Astrocyte of the hippocampus (primary cell): ENCODE measurements around the gene DISP1.
"Not testable (repeated sequence)": the region's sequence is repeated elsewhere in the genome, so short reads cannot be mapped to it uniquely, and the experiment has no call there.

Source experiments
- DNase-seq: peaks from one replicate; pipeline ENCODE4 v3.0.0; 2011; ENCODE audit warnings: low read depth, low spot score

DISP1 gene

GRCh38 chr1:222798116-222798515 is 16.7 kb upstream of the DISP1 start:
- DNase-seq, result peak; percentile 61

- no peak for DNase-seq
These were observed 15.9 kb upstream of the DISP1 start for GRCh38 chr1:222798975-222799374.

GRCh38 chr1:222801067-222801466 is 13.8 kb upstream of the DISP1 start:
- no peak for DNase-seq

GRCh38 chr1:222811671-222812070 is 3.2 kb upstream of the DISP1 start:
- DNase-seq, result no peak

GRCh38 chr1:222813866-222814535 is 838 bp upstream of the DISP1 start:
- no peak for DNase-seq

GRCh38 chr1:222815440-222815765 is 564 bp downstream of the DISP1 start:
- DNase-seq, result peak; percentile 15

- DNase-seq, result peak; percentile 78
These were observed 2.7 kb downstream of the DISP1 start for GRCh38 chr1:222817529-222817928.

- DNase-seq, result no peak
These were observed 3.3 kb downstream of the DISP1 start for GRCh38 chr1:222818171-222818570.

GRCh38 chr1:222820171-222820712 is 5.4 kb downstream of the DISP1 start:
- no peak for DNase-seq

- DNase-seq, result no peak
These were observed 6.4 kb downstream of the DISP1 start for GRCh38 chr1:222821239-222821638.

- DNase-seq, result no peak
These were observed 8.9 kb downstream of the DISP1 start for GRCh38 chr1:222823695-222824094.

GRCh38 chr1:222824641-222825040 is 9.8 kb downstream of the DISP1 start:
- DNase-seq, result peak; percentile 42

- no peak for DNase-seq
These were observed 14.1 kb downstream of the DISP1 start for GRCh38 chr1:222828939-222829338.

GRCh38 chr1:222829868-222830267 is 15.0 kb downstream of the DISP1 start:
- DNase-seq, result peak; percentile 57

GRCh38 chr1:222833356-222833876 is 18.6 kb downstream of the DISP1 start:
- DNase-seq, result no peak

GRCh38 chr1:222843469-222844410 is 28.9 kb downstream of the DISP1 start:
- no peak for DNase-seq

GRCh38 chr1:222844411-222844779 is 29.6 kb downstream of the DISP1 start:
- DNase-seq, result no peak

GRCh38 chr1:222845763-222846162 is 30.9 kb downstream of the DISP1 start:
- DNase-seq, result no peak

GRCh38 chr1:222850550-222850949 is 35.7 kb downstream of the DISP1 start:
- not testable (repeated sequence) for DNase-seq

- DNase-seq, result peak; percentile 6
These were observed 37.5 kb downstream of the DISP1 start for GRCh38 chr1:222852326-222852725.

GRCh38 chr1:222861062-222861461 is 46.2 kb downstream of the DISP1 start:
- no peak for DNase-seq
